Neural cell (in vitro differentiated cells): Measurements from ENCODE around the gene PDILT.

ENCODE experiments used
- CTCF ChIP-seq: fragments of 450-650 bp; IDR thresholded peaks from 2 replicates; pipeline ENCODE4 v1.5.1; 2014; ENCODE audit warnings: antibody characterized with exemption, mild to moderate bottlenecking, moderate library complexity; ENCODE audit not compliant: poor library complexity, severe bottlenecking
- EP300 ChIP-seq: fragments of 450-650 bp; conservative IDR thresholded peaks from 2 replicates; pipeline ENCODE4 v1.6.1; 2014; ENCODE audit warnings: antibody characterized with exemption, mild to moderate bottlenecking, moderate library complexity; ENCODE audit not compliant: poor library complexity, severe bottlenecking
- EZH2 ChIP-seq: fragments of 200-600, 300-800 bp; shearing (Covaris generic), sonication (generic); IDR thresholded peaks from 2 replicates; pipeline ENCODE4 v1.6.1; 2014; ENCODE audit warnings: antibody characterized with exemption, low read length, borderline replicate concordance, mild to moderate bottlenecking; ENCODE audit not compliant: insufficient read depth, poor library complexity, severe bottlenecking
- MXI1 ChIP-seq: fragments of 450-650 bp; conservative IDR thresholded peaks from 2 replicates; pipeline ENCODE4 v1.6.1; 2014; ENCODE audit warnings: antibody characterized with exemption, mild to moderate bottlenecking; ENCODE audit not compliant: poor library complexity, severe bottlenecking
- POLR2AphosphoS5 ChIP-seq: IDR thresholded peaks from 2 replicates; pipeline ENCODE4 v1.6.1; 2012
- REST ChIP-seq: IDR thresholded peaks from 2 replicates; pipeline ENCODE4 v1.6.1; 2012; ENCODE audit warnings: borderline replicate concordance
- TAF1 ChIP-seq: IDR thresholded peaks from 2 replicates; pipeline ENCODE4 v1.6.1; 2012; ENCODE audit warnings: low read depth

- TF ChIP-seq POLR2AphosphoS5 (no peak), EP300 (no peak), EZH2 (no peak), CTCF (no peak), REST (no peak), TAF1 (no peak), MXI1 (no peak)
Observed at GRCh38 chr16:20318006-20318405, 86.5 kb downstream of the PDILT start.
